ENCODE data around the gene COQ3. TPM values are rescaled to one million over a fixed set of nuclear protein-coding genes. Genes with fewer than 3 reads are reported as not detected.
"Not testable (repeated sequence)": the region's sequence is repeated elsewhere in the genome, so short reads cannot be mapped to it uniquely, and the experiment has no call there.

Gene COQ3
- total RNA-seq, 1 experiment from 2014 or later: 8.3 TPM

DNA sequence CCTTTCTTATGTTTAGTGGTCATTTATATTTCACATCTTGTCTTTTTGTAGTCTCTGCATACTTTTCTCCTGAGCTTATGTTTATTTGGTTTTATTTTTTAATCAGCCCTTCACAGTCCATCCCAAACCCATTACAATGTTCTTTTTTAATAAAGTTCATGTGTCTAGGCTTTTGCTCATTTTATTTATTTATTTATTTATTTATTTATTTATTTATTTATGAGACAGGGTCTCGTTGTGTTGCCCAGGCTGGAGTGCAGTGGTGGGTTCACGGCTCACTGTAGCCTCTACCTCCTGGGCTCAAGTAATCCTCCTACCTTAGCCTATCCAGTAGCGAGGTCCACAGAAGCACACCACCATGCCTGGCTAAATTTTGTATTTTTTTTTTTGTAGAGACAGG lies 3.1 kb downstream of the COQ3 start:
- DNase-seq (ENCODE audit: low spot score): no peak

DNA sequence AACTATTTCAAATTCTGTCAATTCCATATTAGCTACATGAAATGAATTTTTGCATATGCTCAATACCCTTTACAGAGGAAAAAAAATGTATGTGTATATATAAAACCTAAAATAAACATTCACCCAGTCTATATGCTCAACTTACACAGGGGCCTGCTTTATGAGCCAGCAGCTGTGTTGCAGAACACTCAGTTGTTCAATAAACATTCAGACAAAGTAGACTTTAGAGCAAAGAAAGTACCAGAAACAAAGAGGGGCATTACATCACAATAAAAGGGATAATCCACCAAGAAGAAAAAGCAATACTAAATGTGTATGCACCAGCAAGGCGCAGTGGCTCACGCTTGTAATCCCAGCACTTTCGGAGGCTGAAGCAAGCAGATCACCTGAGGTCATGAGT lies 9.5 kb downstream of the COQ3 start:
- DNase-seq (ENCODE audit: low spot score): no peak

- no peak for DNase-seq (ENCODE audit: low spot score)
These were observed 15.4 kb downstream of the COQ3 start for GRCh38 chr6:99378636-99379035.

GRCh38 chr6:99369533-99369932 lies 24.5 kb downstream of the COQ3 start:
- no peak for DNase-seq (ENCODE audit: low spot score)

DNA sequence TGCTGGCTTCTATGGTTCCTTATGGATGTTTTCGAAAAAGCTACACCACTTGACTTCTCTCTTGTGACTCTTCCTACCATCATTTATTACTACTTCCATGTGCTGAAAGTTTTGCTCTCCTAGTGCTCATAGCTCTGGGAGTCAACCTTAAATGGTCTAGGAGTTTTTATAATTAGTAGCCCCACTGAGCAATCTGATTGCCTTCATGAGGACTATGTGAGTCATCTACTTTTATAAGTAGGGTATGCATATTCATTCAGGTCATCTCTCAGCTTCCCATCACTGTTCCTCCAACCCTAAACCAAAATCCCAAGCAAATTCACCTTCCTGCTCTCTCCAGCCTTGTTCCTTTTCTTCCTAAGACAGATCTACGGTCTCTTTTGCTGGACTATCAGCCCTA lies 27.1 kb downstream of the COQ3 start:
- DNase-seq (ENCODE audit: low spot score): no peak

DNA sequence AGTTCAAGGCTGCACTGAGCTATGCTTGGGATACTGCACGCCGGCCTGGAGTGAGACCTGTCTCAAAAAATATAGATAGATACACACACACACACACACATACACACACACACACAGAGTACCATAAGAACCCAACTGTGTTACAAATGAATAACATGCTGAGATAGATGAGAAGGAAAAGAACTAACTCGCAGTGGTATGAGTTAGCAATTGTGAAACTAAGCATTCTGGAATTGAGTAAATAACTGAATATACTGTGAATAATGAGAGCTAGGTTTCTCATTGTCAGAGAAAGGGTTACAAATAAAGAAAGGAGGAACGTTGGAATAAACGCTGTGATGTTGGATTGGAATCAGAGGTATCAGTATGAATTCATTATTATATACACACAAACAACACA lies 30.0 kb downstream of the COQ3 start:
- no peak for DNase-seq (ENCODE audit: low spot score)

- DNase-seq (ENCODE audit: low spot score): no peak
These were observed 31.2 kb downstream of the COQ3 start for GRCh38 chr6:99362678-99363268.

GRCh38 chr6:99359800-99360199 lies 34.2 kb downstream of the COQ3 start:
- no peak for DNase-seq (ENCODE audit: low spot score)

- DNase-seq (ENCODE audit: low spot score): no peak
These were observed 37.4 kb downstream of the COQ3 start for GRCh38 chr6:99356641-99357040.

DNA sequence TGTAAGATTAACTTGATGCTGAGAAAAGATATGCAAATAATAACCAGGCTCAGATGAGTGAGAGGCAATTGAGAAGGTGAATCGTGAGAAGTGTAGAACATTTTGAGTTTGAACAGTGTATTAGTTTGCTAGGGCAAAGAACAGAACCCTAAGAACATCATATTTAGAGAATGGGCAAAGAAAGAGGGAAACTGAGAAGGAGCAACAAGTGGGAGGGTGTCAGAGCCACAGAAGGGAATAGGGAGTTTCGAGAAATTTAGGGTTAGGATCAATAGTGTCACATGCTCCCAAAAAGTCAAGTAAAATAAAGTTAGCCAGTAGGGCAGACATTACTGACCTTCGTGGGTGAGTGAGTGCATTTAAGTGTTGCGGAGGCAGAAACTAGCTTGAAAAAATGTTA lies 39.0 kb downstream of the COQ3 start:
- DNase-seq (ENCODE audit: low spot score): no peak

DNA sequence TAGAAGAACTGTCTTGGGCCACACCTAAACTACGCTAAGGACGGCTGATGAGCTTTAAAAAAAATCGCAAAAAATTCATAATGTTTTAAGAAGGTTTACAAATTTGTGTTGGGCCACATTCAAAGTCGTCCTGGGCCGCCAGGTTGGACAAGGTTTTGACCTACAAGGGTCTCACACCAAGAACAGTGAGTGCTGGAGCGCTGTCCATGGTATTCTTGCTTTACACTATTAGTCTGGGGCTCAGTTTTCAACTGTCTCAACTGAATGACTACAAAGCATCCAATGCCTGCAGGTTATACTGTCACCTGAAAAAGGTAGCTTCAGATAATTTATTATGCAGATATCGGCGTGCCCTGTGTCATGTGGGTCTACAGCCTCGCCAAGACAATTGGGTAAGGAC lies 40.9 kb downstream of the COQ3 start:
- DNase-seq (ENCODE audit: low spot score): no peak

DNA sequence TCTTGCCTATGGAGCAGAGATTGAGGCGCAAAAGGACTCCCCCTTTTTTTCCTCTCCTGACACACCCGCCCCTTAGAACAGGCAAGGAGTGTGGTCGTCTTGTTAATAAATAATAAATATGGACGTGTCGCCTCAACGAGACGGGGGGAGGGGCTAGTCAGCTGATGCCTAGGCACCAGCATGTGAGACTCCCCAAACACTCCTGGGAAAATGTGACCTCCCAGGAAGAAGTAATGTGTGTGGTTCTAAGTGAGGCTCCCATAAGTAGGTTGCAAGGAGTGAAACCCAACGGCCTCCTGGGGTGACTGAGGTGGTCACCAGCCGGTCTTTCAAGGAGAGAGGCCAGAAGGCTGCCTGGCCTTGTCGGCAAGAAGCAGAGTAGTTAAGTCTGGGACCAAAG lies 43.4 kb downstream of the COQ3 start:
- DNase-seq (ENCODE audit: low spot score): no peak

DNA sequence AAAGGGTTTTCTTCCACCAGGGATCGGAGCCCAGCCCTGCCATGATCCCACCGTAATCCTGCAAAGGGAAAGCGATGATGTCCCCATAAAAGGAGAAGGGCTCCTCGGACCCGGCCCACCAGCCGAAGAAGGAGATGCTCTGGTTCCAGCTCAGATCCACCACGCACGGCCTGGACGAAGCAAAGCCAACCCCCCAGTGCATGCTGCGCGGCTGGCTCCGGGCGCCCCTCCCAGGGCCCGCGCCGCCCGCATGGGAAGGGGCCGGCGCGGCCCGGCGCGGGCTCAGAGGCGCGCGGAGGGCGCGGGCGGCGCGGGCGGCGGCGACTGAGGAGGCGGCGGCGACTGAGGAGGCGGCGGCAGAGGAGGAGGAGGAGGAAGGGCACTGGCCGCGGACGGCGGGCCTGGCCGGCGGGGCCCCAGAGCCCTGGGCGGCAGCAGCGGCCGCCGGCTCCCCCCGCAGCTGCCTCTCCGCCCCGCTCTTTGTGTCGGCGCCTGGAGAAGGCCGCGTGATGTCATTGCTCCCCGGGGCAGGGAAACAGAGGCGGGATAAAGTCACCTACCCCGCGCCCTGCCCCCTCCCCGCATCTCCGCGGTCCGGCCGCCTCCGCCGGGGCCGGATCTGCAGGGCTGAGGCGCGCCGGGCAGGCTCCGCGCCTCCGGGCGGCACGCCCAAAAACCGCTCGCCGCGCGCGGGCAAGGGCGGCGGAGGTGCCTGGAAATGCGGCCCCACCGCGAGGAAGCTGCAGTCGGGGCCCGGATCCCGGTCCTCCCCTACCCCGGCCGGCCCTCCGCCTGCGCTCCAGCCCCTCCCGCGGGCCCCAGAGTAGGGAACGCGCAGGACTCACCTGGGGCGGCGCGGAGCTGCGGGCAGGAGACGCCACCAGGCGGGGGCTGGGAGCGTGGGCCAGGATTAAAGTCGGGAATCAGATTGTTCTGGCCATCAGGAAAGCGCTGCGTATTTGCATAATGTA lies 44.5 kb downstream of the COQ3 start, which contains the start of gene FAXC:
TSS of gene FAXC (minus strand) at position 504 of the 971 bp plus-strand sequence. CDS start at position 202, 302 bp downstream.
- peak; percentile 23 for DNase-seq (ENCODE audit: low spot score)

GRCh38 chr6:99348288-99349170 lies 45.5 kb downstream of the COQ3 start:
- DNase-seq (ENCODE audit: low spot score): no peak

- DNase-seq (ENCODE audit: low spot score): no peak
These were observed 46.2 kb downstream of the COQ3 start for GRCh38 chr6:99347804-99348203.

DNA sequence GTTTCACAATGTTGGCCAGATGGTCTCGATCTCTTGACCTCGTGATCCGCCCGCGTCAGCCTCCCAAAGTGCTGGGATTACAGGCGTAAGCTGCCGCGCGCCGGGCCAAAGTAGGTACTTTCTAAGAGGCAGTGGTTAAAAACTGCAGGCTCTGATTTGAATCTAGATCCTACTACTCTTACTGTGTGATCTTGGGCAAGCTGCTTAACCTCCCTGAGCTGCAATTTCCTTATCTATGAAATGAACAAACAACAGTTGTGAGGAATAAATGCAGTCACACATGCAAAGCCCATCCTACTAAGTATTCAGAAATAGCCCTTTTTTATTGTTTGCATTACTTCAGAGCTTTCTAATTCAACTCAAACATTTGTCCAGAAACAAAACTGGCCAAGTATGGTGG lies 47.4 kb downstream of the COQ3 start:
- no peak for DNase-seq (ENCODE audit: low spot score)

DNA sequence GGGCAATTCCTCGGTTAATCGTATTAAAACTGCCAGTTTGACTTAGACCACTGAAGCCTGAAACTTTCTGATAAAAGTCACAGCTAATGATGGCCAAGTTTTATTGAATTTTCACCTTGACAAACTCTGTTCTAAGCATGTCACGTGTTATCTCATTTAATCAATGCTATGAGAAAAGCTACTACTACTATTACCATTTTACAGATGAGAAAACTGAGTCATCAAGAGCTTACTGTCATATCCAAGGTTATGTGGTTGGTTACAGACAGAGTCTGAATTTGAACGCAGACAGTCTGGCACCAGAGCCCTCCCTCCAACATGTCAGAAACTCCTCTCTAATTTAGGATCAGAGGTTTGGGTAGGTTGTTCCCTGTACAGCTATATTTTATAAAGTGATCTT lies 48.8 kb downstream of the COQ3 start:
- DNase-seq (ENCODE audit: low spot score): no peak

DNA sequence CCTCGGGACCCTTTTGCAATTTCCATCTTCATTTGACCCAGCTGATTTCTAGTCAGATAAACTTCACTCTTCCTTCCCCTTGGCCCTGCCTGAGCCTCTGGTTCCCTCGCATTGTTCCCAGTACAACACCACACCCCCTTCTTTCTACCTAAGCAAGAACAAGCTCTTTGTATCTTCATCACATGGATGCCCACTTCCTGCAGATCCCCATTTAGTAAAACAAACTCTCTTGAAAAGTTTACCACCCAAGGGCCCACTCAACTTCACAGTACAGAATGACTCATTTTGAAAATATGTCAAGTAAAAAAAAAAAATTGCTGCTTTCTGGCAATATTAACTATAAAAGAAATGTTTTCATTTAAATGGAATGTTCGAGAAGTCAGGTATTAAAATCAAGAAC lies 49.7 kb downstream of the COQ3 start:
- no peak for DNase-seq (ENCODE audit: low spot score)

- no peak for DNase-seq (ENCODE audit: low spot score)
These were observed 52.0 kb downstream of the COQ3 start for GRCh38 chr6:99341862-99342455.

- no peak for DNase-seq (ENCODE audit: low spot score)
These were observed 55.8 kb downstream of the COQ3 start for GRCh38 chr6:99338188-99338587.

- DNase-seq (ENCODE audit: low spot score): not testable (repeated sequence)
These were observed 58.7 kb downstream of the COQ3 start for GRCh38 chr6:99335298-99335697.

Data from HT-29 (cell line).